ENCODE results near the gene AQP1.

Gene AQP1

DNA sequence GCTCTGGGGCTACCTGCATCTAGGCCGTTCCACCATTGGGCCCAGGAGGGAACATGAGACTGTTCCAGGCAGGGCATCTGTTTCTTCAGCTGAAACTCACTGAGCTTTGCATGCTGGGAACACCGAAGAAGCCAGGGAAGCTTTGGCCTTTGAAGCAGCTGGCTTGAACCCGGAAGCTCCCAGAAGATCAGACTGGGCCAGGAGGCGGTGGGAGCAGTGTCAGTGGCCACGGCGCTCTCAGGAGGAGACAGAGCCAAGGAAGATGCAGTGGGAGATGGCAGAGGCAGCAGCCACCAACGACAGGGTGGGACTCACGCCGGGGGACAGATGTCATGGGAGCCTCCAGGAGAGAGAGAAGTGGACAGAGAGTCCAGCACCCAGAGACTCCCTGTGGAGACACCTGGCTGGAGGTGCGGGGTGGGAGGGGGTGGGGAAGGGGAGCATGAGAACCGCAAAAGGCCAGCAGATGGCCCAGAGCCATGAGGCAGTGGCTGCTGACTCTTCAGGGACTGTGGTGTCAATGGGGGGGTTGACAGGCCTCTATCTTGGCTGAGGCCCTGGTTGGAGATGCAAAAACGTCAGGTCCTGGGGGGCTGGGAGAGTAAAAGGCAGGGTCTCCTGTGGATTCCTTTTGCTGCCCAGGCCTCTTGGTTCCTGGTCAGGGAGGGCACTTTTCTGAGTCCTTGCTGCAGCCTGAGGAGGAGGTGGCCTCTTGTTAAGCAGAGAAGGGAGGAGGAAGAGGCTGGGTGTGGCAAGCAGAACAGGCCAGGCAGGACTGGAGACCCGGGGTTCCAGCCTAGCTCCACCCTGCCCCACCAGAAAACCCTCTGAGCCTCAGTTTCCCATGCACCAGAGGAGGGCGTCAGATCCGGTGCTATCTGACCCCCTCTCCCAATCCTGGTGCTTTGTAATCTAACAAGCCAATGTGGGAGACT, 6.3 kb upstream of the AQP1 start:
- Histone ChIP-seq H3K4ac (ENCODE audit: low read depth in 1 of 2, low read length in 2 of 2) (no peak overlapping the region), H2BK120ac (ENCODE audit: low read depth, low read length) (no peak overlapping the region), H3K36me3 (ENCODE audit: control insufficient read depth in 1 of 2, insufficient read depth in 2 of 2, low read depth in 1 of 2, low read length in 2 of 2) (no peaks in the 10 kb centered on the region), H3K23ac (ENCODE audit: low read length in 2 of 2) (no peak overlapping the region), H3K9ac (ENCODE audit: low read length) (peak overlapping the region; percentile 62), H3K4me1 (ENCODE audit: control insufficient read depth, insufficient read depth, low read depth, low read length) (peaks cover 36% of the 10 kb centered on the region), H2BK5ac (ENCODE audit: low read depth, low read length, poor library complexity, severe bottlenecking) (no peak overlapping the region), H3K27me3 (ENCODE audit: control insufficient read depth in 1 of 2, insufficient read depth in 1 of 2, low read length in 2 of 2) (no peaks in the 10 kb centered on the region), H3K27ac (ENCODE audit: low read length, poor library complexity, severe bottlenecking) (no peak overlapping the region), H4K91ac (ENCODE audit: low read length) (no peak overlapping the region), H3K4me2 (ENCODE audit: low read length, poor library complexity, severe bottlenecking) (no peak overlapping the region), H2AFZ (ENCODE audit: low read depth, low read length) (no peak overlapping the region), H2AK5ac (ENCODE audit: low read length, severe bottlenecking) (peak overlapping the region; percentile 5), H2BK12ac (ENCODE audit: low read length in 2 of 2) (no peak overlapping the region), H3K4me3 (ENCODE audit: insufficient read depth in 1 of 2, low read depth in 1 of 2, low read length in 2 of 2) (no peak overlapping the region), H3K9me3 (ENCODE audit: control insufficient read depth, low read length) (no peaks in the 10 kb centered on the region), H3K14ac (ENCODE audit: low read length in 2 of 2) (no peak overlapping the region), H3K79me1 (replicated peaks; ENCODE audit: low read length, poor library complexity, severe bottlenecking) (no peaks in the 10 kb centered on the region), H3K18ac (ENCODE audit: low read depth in 1 of 2, low read length in 2 of 2) (no peak overlapping the region), H2BK15ac (ENCODE audit: low read depth, poor library complexity, severe bottlenecking) (no peak overlapping the region), H4K8ac (ENCODE audit: low read length) (no peak overlapping the region)
- DNase-seq, result no peak
- WGBS, result 90% methylated on average over 12 of the region's 15 CpGs

DNA sequence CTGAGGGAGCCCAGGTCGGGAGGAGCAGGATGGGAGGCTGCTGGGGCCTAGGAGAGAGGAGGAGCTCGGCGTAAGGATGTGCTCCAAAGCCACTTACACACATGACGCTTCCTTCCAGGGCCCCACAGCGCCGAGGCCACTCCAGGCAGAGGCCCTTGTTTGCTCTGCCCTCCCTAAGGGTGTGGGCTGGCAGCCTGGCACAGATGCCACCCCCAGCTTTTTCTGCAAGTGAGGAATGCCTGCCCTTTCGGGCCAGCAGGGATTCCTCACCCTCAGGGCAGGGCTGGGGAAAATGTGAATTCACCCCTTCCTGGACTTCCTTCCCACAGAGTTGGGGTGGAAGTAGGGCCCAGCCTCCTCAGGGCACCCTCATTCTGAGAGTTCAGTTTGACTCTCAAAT, 5.6 kb upstream of the AQP1 start:
- Histone ChIP-seq H3K9me3 (ENCODE audit: control insufficient read depth, low read length) (no peaks in the 10 kb centered on the region), H3K4me1 (ENCODE audit: control insufficient read depth, insufficient read depth, low read depth, low read length) (peaks cover 33% of the 10 kb centered on the region), H4K91ac (ENCODE audit: low read length) (no peak overlapping the region), H3K4me2 (ENCODE audit: low read length, poor library complexity, severe bottlenecking) (no peak overlapping the region), H3K27ac (ENCODE audit: low read length, poor library complexity, severe bottlenecking) (no peak overlapping the region), H2AK5ac (ENCODE audit: low read length, severe bottlenecking) (peak overlapping the region; percentile 41), H2BK5ac (ENCODE audit: low read depth, low read length, poor library complexity, severe bottlenecking) (no peak overlapping the region), H3K79me1 (replicated peaks; ENCODE audit: low read length, poor library complexity, severe bottlenecking) (no peaks in the 10 kb centered on the region), H3K14ac (ENCODE audit: low read length in 2 of 2) (no peak overlapping the region), H2AFZ (ENCODE audit: low read depth, low read length) (no peak overlapping the region), H2BK12ac (ENCODE audit: low read length in 2 of 2) (peak overlapping the region in 1 of 2 experiments; percentile 40), H3K36me3 (ENCODE audit: control insufficient read depth in 1 of 2, insufficient read depth in 2 of 2, low read depth in 1 of 2, low read length in 2 of 2) (no peaks in the 10 kb centered on the region), H3K23ac (ENCODE audit: low read length in 2 of 2) (no peak overlapping the region), H4K8ac (ENCODE audit: low read length) (no peak overlapping the region), H2BK120ac (ENCODE audit: low read depth, low read length) (no peak overlapping the region), H3K18ac (ENCODE audit: low read depth in 1 of 2, low read length in 2 of 2) (no peak overlapping the region), H3K4me3 (ENCODE audit: insufficient read depth in 1 of 2, low read depth in 1 of 2, low read length in 2 of 2) (peak overlapping the region in 1 of 2 experiments; percentile 41), H3K9ac (ENCODE audit: low read length) (peak overlapping the region; percentile 62), H3K27me3 (ENCODE audit: control insufficient read depth in 1 of 2, insufficient read depth in 1 of 2, low read length in 2 of 2) (no peaks in the 10 kb centered on the region), H2BK15ac (ENCODE audit: low read depth, poor library complexity, severe bottlenecking) (no peak overlapping the region), H3K4ac (ENCODE audit: low read depth in 1 of 2, low read length in 2 of 2) (no peak overlapping the region)
- DNase-seq, result no peak
- 87% methylated on average over 7 of the region's 7 CpGs for WGBS

DNA sequence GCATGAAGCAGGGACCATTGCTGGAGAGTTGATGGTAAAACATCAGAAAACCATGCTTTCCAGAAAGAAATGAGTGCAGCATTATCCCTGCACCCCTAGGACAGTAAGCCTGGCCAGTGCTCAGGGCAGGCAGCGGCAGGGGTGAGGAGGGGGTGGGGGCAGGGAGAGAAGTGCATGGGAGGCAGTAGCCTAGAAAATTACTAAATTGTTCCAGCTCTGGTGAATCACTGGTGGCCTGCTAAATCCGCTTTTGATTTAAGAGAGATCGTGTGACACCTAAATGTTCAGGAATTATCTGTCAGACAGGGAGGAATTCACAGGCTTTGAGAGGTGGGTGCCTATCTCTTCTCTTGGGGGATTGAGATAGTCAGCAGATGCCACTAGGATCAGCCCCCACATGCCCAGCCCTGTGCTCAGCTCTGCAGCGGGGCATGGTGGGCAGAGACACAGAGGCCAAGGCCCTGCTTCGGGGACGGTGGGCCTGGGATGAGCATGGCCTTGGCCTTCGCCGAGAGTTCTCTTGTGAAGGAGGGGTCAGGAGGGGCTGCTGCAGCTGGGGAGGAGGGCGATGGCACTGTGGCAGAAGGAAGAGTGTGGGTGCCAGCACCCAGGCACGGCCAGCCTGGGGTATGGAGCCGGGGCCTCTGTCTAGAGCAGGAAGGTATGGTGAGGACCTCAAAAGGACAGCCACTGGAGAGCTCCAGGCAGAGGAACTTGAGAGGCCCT, 5.0 kb upstream of the AQP1 start:
- peaks cover 0 to under 1% of the 10 kb centered on the region in 2 experiments for H3K36me3 ChIP-seq (ENCODE audit: control insufficient read depth in 1 of 2, insufficient read depth in 2 of 2, low read depth in 1 of 2, low read length in 2 of 2)
- no peak overlapping the region for H2BK15ac ChIP-seq (ENCODE audit: low read depth, poor library complexity, severe bottlenecking)
- no peak overlapping the region for H3K14ac ChIP-seq (ENCODE audit: low read length in 2 of 2)
- H3K27ac ChIP-seq (ENCODE audit: low read length, poor library complexity, severe bottlenecking), result no peak overlapping the region
- no peak for DNase-seq
- H3K4me3 ChIP-seq (ENCODE audit: insufficient read depth in 1 of 2, low read depth in 1 of 2, low read length in 2 of 2), result peak overlapping the region in 1 of 2 experiments; percentile 41
- H3K9ac ChIP-seq (ENCODE audit: low read length), result peak overlapping the region; percentile 62
- no peak overlapping the region for H2BK5ac ChIP-seq (ENCODE audit: low read depth, low read length, poor library complexity, severe bottlenecking)
- peak overlapping the region; percentile 45 for H2AK5ac ChIP-seq (ENCODE audit: low read length, severe bottlenecking)
- no peaks in the 10 kb centered on the region for H3K9me3 ChIP-seq (ENCODE audit: control insufficient read depth, low read length)
- H3K4me1 ChIP-seq (ENCODE audit: control insufficient read depth, insufficient read depth, low read depth, low read length), result peaks cover 38% of the 10 kb centered on the region
- H2BK120ac ChIP-seq (ENCODE audit: low read depth, low read length), result no peak overlapping the region
- H3K79me1 ChIP-seq (replicated peaks; ENCODE audit: low read length, poor library complexity, severe bottlenecking), result no peaks in the 10 kb centered on the region
- no peak overlapping the region for H3K23ac ChIP-seq (ENCODE audit: low read length in 2 of 2)
- no peak overlapping the region for H3K18ac ChIP-seq (ENCODE audit: low read depth in 1 of 2, low read length in 2 of 2)
- H3K4ac ChIP-seq (ENCODE audit: low read depth in 1 of 2, low read length in 2 of 2), result no peak overlapping the region
- no peak overlapping the region for H4K8ac ChIP-seq (ENCODE audit: low read length)
- no peaks in the 10 kb centered on the region for H3K27me3 ChIP-seq (ENCODE audit: control insufficient read depth in 1 of 2, insufficient read depth in 1 of 2, low read length in 2 of 2)
- H3K4me2 ChIP-seq (ENCODE audit: low read length, poor library complexity, severe bottlenecking), result no peak overlapping the region
- no peak overlapping the region for H2BK12ac ChIP-seq (ENCODE audit: low read length in 2 of 2)
- no peak overlapping the region for H2AFZ ChIP-seq (ENCODE audit: low read depth, low read length)
- no peak overlapping the region for H4K91ac ChIP-seq (ENCODE audit: low read length)
- 88% methylated on average over 11 of the region's 11 CpGs for WGBS

All from mesenchymal stem cell (in vitro differentiated cells and primary cell).